Dermis microvascular lymphatic vessel endothelial cell (primary cell): ENCODE data around the gene BIRC6. TPM values are rescaled to one million over a fixed set of nuclear protein-coding genes. Genes with fewer than 3 reads are reported as not detected.
"Not testable (repeated sequence)": the region's sequence is repeated elsewhere in the genome, so short reads cannot be mapped to it uniquely, and the experiment has no call there.

Experiments
- DNase-seq, 2 donors: peaks; one replicate each; pipeline versions ENCODE4 v3.0.0 to v3.0.0-alpha.2; 2010; ENCODE audit warnings: low read depth in 2 of 2
- total RNA-seq: library from RNA; depleted of rRNA; stranded (reverse); fragments of >200 nt; gene quantifications from 2 replicates; pipeline ENCODE4 v1.2.1, GENCODE V29; 2014

BIRC6 gene
- 127 and 146 TPM in 2 replicates for total RNA-seq

- peak; percentile 90 to 97 for DNase-seq
Measured at GRCh38 chr2:32356681-32357317, at the start of gene BIRC6. TSS of gene BIRC6 (plus strand) at chr2:32357023. CDS start at chr2:32357162, 139 bp downstream.

- no peak for DNase-seq
Measured at GRCh38 chr2:32310577-32310976, 46.2 kb upstream of the BIRC6 start.

- no peak for DNase-seq
Measured at GRCh38 chr2:32314886-32315285, 41.9 kb upstream of the BIRC6 start.

- DNase-seq, result not testable (repeated sequence)
Measured at GRCh38 chr2:32328679-32329078, 28.1 kb upstream of the BIRC6 start.

- not testable (repeated sequence) for DNase-seq
Measured at GRCh38 chr2:32329180-32329980, 27.4 kb upstream of the BIRC6 start.

GRCh38 chr2:32330136-32330535, 26.7 kb upstream of the BIRC6 start:
- DNase-seq, result no peak

GRCh38 chr2:32342801-32343200, 14.0 kb upstream of the BIRC6 start:
- DNase-seq, result peak; percentile 96 to 99

GRCh38 chr2:32350797-32351196, 6.0 kb upstream of the BIRC6 start:
- DNase-seq, result not testable (repeated sequence)

- DNase-seq, result peak in 1 of 2 donors; percentile 29
Measured at GRCh38 chr2:32355976-32356680, 695 bp upstream of the BIRC6 start.

- peak in 1 of 2 donors; percentile 55 for DNase-seq
Measured at GRCh38 chr2:32357318-32358110, 691 bp downstream of the BIRC6 start.

GRCh38 chr2:32358111-32358482, 1.3 kb downstream of the BIRC6 start:
- peak in 1 of 2 donors; percentile 34 for DNase-seq

- DNase-seq, result no peak
Measured at GRCh38 chr2:32360416-32360815, 3.6 kb downstream of the BIRC6 start.

- DNase-seq, result not testable (repeated sequence)
Measured at GRCh38 chr2:32362997-32363396, 6.2 kb downstream of the BIRC6 start.

- DNase-seq, result no peak
Measured at GRCh38 chr2:32363597-32363996, 6.8 kb downstream of the BIRC6 start.

GRCh38 chr2:32364290-32364689, 7.5 kb downstream of the BIRC6 start:
- DNase-seq, result not testable (repeated sequence)

- not testable (repeated sequence) for DNase-seq
Measured at GRCh38 chr2:32365679-32366078, 8.9 kb downstream of the BIRC6 start.

- DNase-seq, result no peak
Measured at GRCh38 chr2:32366595-32366994, 9.8 kb downstream of the BIRC6 start.

GRCh38 chr2:32369222-32369621, 12.4 kb downstream of the BIRC6 start:
- no peak for DNase-seq

- DNase-seq, result not testable (repeated sequence)
Measured at GRCh38 chr2:32370942-32371341, 14.1 kb downstream of the BIRC6 start.

GRCh38 chr2:32372519-32373182, 15.8 kb downstream of the BIRC6 start:
- DNase-seq, result no peak
